Kidney (tissue), 14 donors: Measurements from ENCODE around the gene SEC14L5. TPM values are rescaled to one million over a fixed set of nuclear protein-coding genes. Genes with fewer than 3 reads are reported as not detected.

Source experiments
- DNase-seq, 5 donors: peaks; one replicate each; pipeline ENCODE4 v3.0.0-alpha.2; 2013 to 2020
- FAIRE-seq: peaks from 2 replicates; lab custom pipeline; 2012; peaks lifted over from hg19 to GRCh38; lab: Jason Lieb, UNC
- H3K27ac ChIP-seq, 2 donors: one replicate each; pipeline ENCODE4 v1.7.0; 2013; ENCODE audit warnings: low read depth in 2 of 2, low read length in 2 of 2, inconsistent platforms in 1 of 2
- H3K27me3 ChIP-seq: one replicate; pipeline ENCODE4 v1.7.1; 2013; ENCODE audit warnings: low read length, inconsistent platforms; ENCODE audit not compliant: control insufficient read depth, insufficient read depth
- H3K36me3 ChIP-seq, 3 donors: one replicate each; pipeline versions ENCODE4 v1.7.0 to v1.7.1; 2013; ENCODE audit warnings: low read length in 3 of 3, control low read depth in 1 of 3, inconsistent platforms in 1 of 3; ENCODE audit not compliant: insufficient read depth in 3 of 3, control insufficient read depth in 2 of 3
- H3K4me1 ChIP-seq, 3 donors: one replicate each; pipeline versions ENCODE4 v1.7.0 to v1.7.1; 2013; ENCODE audit warnings: low read length in 3 of 3, inconsistent platforms in 1 of 3, low read depth in 1 of 3; ENCODE audit not compliant: control insufficient read depth in 2 of 3, insufficient read depth in 2 of 3
- H3K4me3 ChIP-seq, 3 donors: one replicate each; pipeline versions ENCODE4 v1.7.0 to v1.8.1; 2013; ENCODE audit warnings: low read length in 3 of 3, control low read depth in 1 of 3, inconsistent platforms in 1 of 3
- H3K9ac ChIP-seq, 3 donors: one replicate each; pipeline versions ENCODE4 v1.7.0 to v1.7.1; 2013; ENCODE audit warnings: low read length in 3 of 3, control low read depth in 1 of 3, inconsistent platforms in 1 of 3
- H3K9me3 ChIP-seq, 3 donors: one replicate each; pipeline versions ENCODE4 v1.7.0 to v1.7.1; 2013; ENCODE audit warnings: low read length in 3 of 3, control low read depth in 1 of 3, inconsistent platforms in 1 of 3; ENCODE audit not compliant: control insufficient read depth in 2 of 3, insufficient read depth in 1 of 3
- intact Hi-C: fragments of 100-400 bp; cut with DNase I; formaldehyde crosslinking; loops from one replicate; pipeline ENCODE4 v1.11.1; 2022
- polyA plus RNA-seq: library from polyadenylated mRNA; stranded (reverse); fragments of 350-450 nt; fragmentation: Illumina TruSeq; extraction: RNeasy Lipid Tissue Mini Kit (QIAGEN cat#74804); gene quantifications from one replicate; pipeline ENCODE4 v1.2.3, GENCODE V29; 2014; ENCODE audit warnings: low read depth, low replicate concordance; ENCODE audit not compliant: insufficient read depth
- total RNA-seq: library from RNA; stranded (reverse); fragmentation: NEBNext Ultra II Directional; extraction: Animal tissue kit (Norgen Biotek cat#: 25700); gene quantifications from one replicate; pipeline ENCODE4 v1.2.1, GENCODE V29; 2021
- TF ChIP-seq, protein P1 (sequence below): IDR thresholded peaks from 3 replicates; pipeline ENCODE4 v1.5.1; 2012; ENCODE audit warnings: mild to moderate bottlenecking, moderate library complexity, borderline replicate concordance; ENCODE audit not compliant: insufficient read depth; ENCODE audit errors: extremely low read depth
- donor health status: control.
- donor health status: control.
- donor health status: control.
- donor health status: control.
- donor health status: control.
- donor health status: DM: yes; HTN: yes; CAD: no.
- donor health status: Normal renal cell carcinoma (clear cell type).

Gene SEC14L5
- total and polyA plus RNA-seq, 2 donors from 2014 or later, result 0.13 to 0.16 TPM

DNA sequence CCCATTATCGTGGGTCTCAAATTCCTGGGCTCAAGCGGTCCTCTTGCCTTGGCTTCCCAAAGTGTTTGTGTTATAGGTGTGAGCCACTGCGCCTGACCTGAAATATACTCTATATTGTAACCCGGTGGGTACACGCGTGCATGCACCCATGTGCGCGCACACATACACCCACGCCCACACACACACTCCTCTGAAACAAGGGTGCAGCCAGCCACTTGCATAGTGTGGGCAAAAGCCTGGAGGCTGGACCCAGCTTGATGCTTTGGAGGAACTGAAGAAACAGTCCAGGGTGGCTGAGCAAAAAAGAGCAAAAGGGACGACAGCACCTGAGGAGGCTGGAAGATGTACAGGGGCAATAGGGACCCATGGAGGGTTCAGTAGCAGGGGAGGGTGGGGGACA lies 45.7 kb downstream of the SEC14L5 start:
- DNase-seq (peak in 1 of 5 donors; percentile 39), FAIRE-seq (no peak)
- no peaks in the 10 kb centered on the region for H3K36me3 ChIP-seq
- no peaks in the 10 kb centered on the region for H3K4me1 ChIP-seq
- H3K9ac ChIP-seq, result no peak overlapping the region
- no peaks in the 10 kb centered on the region for H3K9me3 ChIP-seq
- no peak overlapping the region for H3K27ac ChIP-seq
- TF ChIP-seq, protein P1, sequence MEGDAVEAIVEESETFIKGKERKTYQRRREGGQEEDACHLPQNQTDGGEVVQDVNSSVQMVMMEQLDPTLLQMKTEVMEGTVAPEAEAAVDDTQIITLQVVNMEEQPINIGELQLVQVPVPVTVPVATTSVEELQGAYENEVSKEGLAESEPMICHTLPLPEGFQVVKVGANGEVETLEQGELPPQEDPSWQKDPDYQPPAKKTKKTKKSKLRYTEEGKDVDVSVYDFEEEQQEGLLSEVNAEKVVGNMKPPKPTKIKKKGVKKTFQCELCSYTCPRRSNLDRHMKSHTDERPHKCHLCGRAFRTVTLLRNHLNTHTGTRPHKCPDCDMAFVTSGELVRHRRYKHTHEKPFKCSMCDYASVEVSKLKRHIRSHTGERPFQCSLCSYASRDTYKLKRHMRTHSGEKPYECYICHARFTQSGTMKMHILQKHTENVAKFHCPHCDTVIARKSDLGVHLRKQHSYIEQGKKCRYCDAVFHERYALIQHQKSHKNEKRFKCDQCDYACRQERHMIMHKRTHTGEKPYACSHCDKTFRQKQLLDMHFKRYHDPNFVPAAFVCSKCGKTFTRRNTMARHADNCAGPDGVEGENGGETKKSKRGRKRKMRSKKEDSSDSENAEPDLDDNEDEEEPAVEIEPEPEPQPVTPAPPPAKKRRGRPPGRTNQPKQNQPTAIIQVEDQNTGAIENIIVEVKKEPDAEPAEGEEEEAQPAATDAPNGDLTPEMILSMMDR, result no peak
- H3K4me3 ChIP-seq, result no peak overlapping the region
- intact Hi-C loops, result no loop called here
- H3K27me3 ChIP-seq, result no peaks in the 10 kb centered on the region

DNA sequence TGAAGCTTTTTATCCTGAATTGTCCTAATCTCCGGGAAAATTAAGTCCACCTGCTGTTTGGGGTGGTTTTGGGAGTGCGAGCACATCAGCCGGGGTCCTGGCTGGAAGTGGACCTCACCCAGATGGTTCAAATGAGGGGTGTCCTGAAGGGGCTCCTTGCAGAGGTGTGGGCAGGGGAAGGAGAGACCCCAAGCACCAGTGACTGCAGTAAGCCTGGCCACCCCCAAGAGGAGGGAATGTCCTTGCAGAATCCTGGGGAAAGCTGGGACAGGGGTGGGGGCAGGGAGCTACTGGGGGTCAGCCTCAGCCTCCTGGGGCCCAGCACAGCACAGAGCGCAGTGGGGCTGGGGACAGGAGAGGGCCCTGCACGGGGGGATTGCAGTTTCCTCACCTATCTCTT lies 46.2 kb downstream of the SEC14L5 start:
- TF ChIP-seq, protein P1, result no peak
- no peak overlapping the region for H3K27ac ChIP-seq
- DNase-seq, result peak in 1 of 5 donors; percentile 23
- FAIRE-seq, result no peak
- intact Hi-C loops, result no loop called here
- H3K4me3 ChIP-seq, result no peak overlapping the region
- no peaks in the 10 kb centered on the region for H3K4me1 ChIP-seq
- H3K9me3 ChIP-seq, result no peaks in the 10 kb centered on the region
- no peaks in the 10 kb centered on the region for H3K36me3 ChIP-seq
- no peaks in the 10 kb centered on the region for H3K27me3 ChIP-seq
- no peak overlapping the region for H3K9ac ChIP-seq

DNA sequence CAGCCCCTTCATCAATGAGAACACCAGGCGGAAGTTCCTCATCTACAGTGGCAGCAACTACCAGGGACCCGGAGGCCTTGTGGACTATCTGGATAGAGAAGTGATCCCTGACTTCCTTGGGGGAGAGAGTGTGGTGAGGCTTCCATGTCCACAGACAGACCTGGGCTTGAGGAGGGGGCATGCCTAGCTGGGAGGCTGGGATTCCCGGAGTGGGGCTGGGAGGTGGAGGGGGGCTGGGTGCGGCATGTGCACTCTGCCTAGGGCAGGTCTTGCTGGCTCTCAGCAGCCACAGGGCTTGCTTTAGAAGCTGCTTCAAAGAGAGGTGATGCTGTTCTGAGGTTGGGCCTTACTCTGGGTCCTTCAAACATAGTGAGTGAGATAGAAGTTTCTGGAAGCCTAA lies 47.8 kb downstream of the SEC14L5 start:
- FAIRE-seq (no peak), DNase-seq (peak in 1 of 5 donors; percentile 22)
- H3K9ac ChIP-seq, result no peak overlapping the region
- H3K36me3 ChIP-seq, result no peaks in the 10 kb centered on the region
- H3K27me3 ChIP-seq, result no peaks in the 10 kb centered on the region
- no peaks in the 10 kb centered on the region for H3K9me3 ChIP-seq
- H3K4me1 ChIP-seq, result no peaks in the 10 kb centered on the region
- no peak overlapping the region for H3K4me3 ChIP-seq
- intact Hi-C loops, result no loop called here
- H3K27ac ChIP-seq, result no peak overlapping the region
- TF ChIP-seq, protein P1, result no peak
